ENCODE data around the gene GRIK1.

GRIK1 gene

DNA sequence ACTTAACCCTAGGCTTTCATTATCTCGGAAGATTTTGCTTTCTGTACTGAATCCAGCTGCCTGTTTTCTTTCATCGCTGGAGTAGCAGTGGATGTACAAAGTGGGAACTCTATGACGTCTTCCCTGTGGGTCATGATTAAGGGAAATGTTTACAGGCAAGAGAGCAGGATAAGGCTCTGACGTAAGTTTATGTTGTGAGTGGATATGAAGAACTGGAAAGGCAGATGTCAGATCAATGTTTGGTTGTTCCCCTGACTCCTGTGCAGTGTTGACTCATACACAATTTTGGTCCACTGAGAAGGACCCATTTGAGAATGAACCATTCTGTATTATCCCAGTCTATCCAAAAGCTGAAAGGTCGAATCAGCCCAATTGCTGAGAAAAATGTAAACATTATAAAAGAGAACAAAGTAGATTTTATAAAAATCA is 292.4 kb downstream of the GRIK1 start:
- DNase-seq (no peak), ATAC-seq (ENCODE audit: insufficient read depth, low read depth) (no peak)
- no peaks in the 10 kb centered on the region for H3K27me3 ChIP-seq (ENCODE audit: insufficient read depth, low read length, poor library complexity)
- H3K9me3 ChIP-seq (ENCODE audit: insufficient read depth, low read length, severe bottlenecking), result no peaks in the 10 kb centered on the region
- H3K27ac ChIP-seq (ENCODE audit: low read length), result no peak overlapping the region
- no peak overlapping the region for H3K4me2 ChIP-seq (ENCODE audit: insufficient read depth, low read length)
- no peaks in the 10 kb centered on the region for H3K79me2 ChIP-seq (ENCODE audit: insufficient read depth, low read length)
- H3K4me3 ChIP-seq (ENCODE audit: low read depth in 1 of 2, low read length in 2 of 2), result no peak overlapping the region
- no peak overlapping the region for H3K9ac ChIP-seq (ENCODE audit: low read depth, low read length)
- no peaks in the 10 kb centered on the region for H3K36me3 ChIP-seq (ENCODE audit: insufficient read depth, low read length)
- TF ChIP-seq EZH2 (IDR thresholded peaks at IDR 0.05; ENCODE audit: borderline replicate concordance, low read depth, low read length, severe bottlenecking), result no peak
- TF ChIP-seq, protein P1, sequence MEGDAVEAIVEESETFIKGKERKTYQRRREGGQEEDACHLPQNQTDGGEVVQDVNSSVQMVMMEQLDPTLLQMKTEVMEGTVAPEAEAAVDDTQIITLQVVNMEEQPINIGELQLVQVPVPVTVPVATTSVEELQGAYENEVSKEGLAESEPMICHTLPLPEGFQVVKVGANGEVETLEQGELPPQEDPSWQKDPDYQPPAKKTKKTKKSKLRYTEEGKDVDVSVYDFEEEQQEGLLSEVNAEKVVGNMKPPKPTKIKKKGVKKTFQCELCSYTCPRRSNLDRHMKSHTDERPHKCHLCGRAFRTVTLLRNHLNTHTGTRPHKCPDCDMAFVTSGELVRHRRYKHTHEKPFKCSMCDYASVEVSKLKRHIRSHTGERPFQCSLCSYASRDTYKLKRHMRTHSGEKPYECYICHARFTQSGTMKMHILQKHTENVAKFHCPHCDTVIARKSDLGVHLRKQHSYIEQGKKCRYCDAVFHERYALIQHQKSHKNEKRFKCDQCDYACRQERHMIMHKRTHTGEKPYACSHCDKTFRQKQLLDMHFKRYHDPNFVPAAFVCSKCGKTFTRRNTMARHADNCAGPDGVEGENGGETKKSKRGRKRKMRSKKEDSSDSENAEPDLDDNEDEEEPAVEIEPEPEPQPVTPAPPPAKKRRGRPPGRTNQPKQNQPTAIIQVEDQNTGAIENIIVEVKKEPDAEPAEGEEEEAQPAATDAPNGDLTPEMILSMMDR (IDR thresholded peaks at IDR 0.05; ENCODE audit: borderline replicate concordance, extremely low read depth, low read length, poor library complexity, severe bottlenecking), result no peak
- no peaks in the 10 kb centered on the region for H4K20me1 ChIP-seq (ENCODE audit: insufficient read depth, low read length)
- H2AFZ ChIP-seq (ENCODE audit: low read depth, low read length), result no peak overlapping the region
- H3K4me1 ChIP-seq (ENCODE audit: insufficient read depth, low read length), result no peaks in the 10 kb centered on the region

DNA sequence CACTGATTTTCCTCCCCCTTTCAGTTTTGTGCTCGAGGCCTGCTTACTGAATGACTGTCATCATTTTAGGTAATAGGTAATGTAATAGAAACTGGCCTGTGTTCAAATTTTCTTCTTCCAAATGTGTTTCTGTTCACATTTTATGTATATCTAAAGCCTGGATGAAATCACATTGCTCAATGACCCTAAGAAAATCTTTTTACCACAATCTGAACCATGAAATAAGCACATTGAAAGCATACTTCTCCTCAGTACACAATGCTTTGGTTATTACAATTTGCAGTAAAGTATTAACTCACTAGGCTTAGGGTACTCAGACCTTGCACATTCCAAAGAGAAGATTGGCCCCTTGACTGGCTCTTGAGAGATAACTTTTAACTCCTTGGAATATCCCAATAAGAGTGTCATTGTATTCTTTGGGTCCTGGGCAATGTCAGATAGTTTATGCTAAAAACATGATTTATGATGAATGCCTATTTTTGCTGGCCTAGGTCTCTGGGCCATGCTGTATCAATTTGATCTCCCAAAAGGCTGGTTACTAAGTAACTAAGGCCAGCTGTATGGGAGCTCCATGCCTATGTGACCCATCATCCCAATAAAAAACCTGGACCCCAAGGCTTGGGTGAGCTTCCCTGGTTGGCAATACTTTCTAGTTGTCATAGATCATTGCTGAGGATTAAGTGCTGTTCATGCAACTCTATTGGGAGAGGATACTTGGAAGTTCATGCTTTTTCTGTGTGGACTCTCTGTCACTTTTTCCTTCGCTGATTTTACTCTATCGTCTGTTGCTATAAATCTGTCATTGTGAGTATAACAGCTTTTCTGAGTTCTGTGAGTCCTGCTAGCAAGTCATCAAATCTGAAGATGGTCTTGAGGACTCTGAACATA is 293.9 kb downstream of the GRIK1 start:
- H3K4me1 ChIP-seq (ENCODE audit: insufficient read depth, low read length), result no peaks in the 10 kb centered on the region
- H3K27me3 ChIP-seq (ENCODE audit: insufficient read depth, low read length, poor library complexity), result no peaks in the 10 kb centered on the region
- H3K9me3 ChIP-seq (ENCODE audit: insufficient read depth, low read length, severe bottlenecking), result no peaks in the 10 kb centered on the region
- no peaks in the 10 kb centered on the region for H3K79me2 ChIP-seq (ENCODE audit: insufficient read depth, low read length)
- H3K36me3 ChIP-seq (ENCODE audit: insufficient read depth, low read length), result no peaks in the 10 kb centered on the region
- DNase-seq, result no peak
- no peak overlapping the region for H2AFZ ChIP-seq (ENCODE audit: low read depth, low read length)
- no peak overlapping the region for H3K4me3 ChIP-seq (ENCODE audit: low read depth in 1 of 2, low read length in 2 of 2)
- no peak for ATAC-seq (ENCODE audit: insufficient read depth, low read depth)
- no peak overlapping the region for H3K9ac ChIP-seq (ENCODE audit: low read depth, low read length)
- no peak overlapping the region for H3K4me2 ChIP-seq (ENCODE audit: insufficient read depth, low read length)
- H3K27ac ChIP-seq (ENCODE audit: low read length), result no peak overlapping the region
- TF ChIP-seq, protein P1 (IDR thresholded peaks at IDR 0.05; ENCODE audit: borderline replicate concordance, extremely low read depth, low read length, poor library complexity, severe bottlenecking), result no peak
- no peak for TF ChIP-seq EZH2 (IDR thresholded peaks at IDR 0.05; ENCODE audit: borderline replicate concordance, low read depth, low read length, severe bottlenecking)
- H4K20me1 ChIP-seq (ENCODE audit: insufficient read depth, low read length), result no peaks in the 10 kb centered on the region

DNA sequence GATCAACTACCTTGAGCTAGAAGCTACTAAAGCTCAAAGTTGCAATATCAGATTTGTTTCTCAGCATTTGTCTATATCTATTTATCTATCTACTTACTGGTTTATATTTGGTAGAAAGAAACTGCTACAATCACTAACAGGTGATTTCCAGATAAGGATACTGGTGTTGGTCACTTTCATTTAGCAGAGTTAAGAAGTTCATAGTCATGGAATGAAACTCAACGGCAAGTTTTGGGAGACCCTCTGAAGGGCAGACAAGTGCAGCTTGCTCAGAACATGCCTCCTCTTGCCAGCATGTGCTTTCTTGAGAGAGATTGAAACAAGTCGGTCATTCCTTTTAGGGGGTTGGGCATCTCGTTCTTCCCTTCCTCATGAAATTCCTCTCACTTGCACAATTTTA is 296.5 kb downstream of the GRIK1 start:
- Histone ChIP-seq H3K79me2 (ENCODE audit: insufficient read depth, low read length) (no peaks in the 10 kb centered on the region), H3K4me2 (ENCODE audit: insufficient read depth, low read length) (no peak overlapping the region), H3K36me3 (ENCODE audit: insufficient read depth, low read length) (no peaks in the 10 kb centered on the region), H3K9me3 (ENCODE audit: insufficient read depth, low read length, severe bottlenecking) (no peaks in the 10 kb centered on the region), H2AFZ (ENCODE audit: low read depth, low read length) (no peak overlapping the region), H3K4me3 (ENCODE audit: low read depth in 1 of 2, low read length in 2 of 2) (no peak overlapping the region), H3K4me1 (ENCODE audit: insufficient read depth, low read length) (no peaks in the 10 kb centered on the region), H3K27ac (ENCODE audit: low read length) (no peak overlapping the region), H4K20me1 (ENCODE audit: insufficient read depth, low read length) (no peaks in the 10 kb centered on the region), H3K9ac (ENCODE audit: low read depth, low read length) (no peak overlapping the region), H3K27me3 (ENCODE audit: insufficient read depth, low read length, poor library complexity) (no peaks in the 10 kb centered on the region)
- no peak for DNase-seq
- ATAC-seq (ENCODE audit: insufficient read depth, low read depth), result no peak
- TF ChIP-seq, protein P1 (IDR thresholded peaks at IDR 0.05; ENCODE audit: borderline replicate concordance, extremely low read depth, low read length, poor library complexity, severe bottlenecking), result no peak
